IPS-NIHi11 (cell line): ENCODE results near the gene PARP9.
A peak's percentile ranks its signal among the peaks of the same experiment; 100 is the strongest.
"Not testable (repeated sequence)": the region's sequence is repeated elsewhere in the genome, so short reads cannot be mapped to it uniquely, and the experiment has no call there.

ENCODE experiments used
- DNase-seq: peaks from one replicate; pipeline ENCODE4 v3.0.0; 2012; ENCODE audit warnings: mixed read lengths, low spot score

PARP9 gene

GRCh38 chr3:122576174-122576940 is 12.3 kb upstream of the PARP9 start:
- no peak for DNase-seq

- peak; percentile 24 for DNase-seq
Measured at GRCh38 chr3:122572940-122573412, 8.9 kb upstream of the PARP9 start.

- DNase-seq, result no peak
Measured at GRCh38 chr3:122568755-122569154, 4.7 kb upstream of the PARP9 start.

- DNase-seq, result not testable (repeated sequence)
Measured at GRCh38 chr3:122568131-122568530, 4.0 kb upstream of the PARP9 start.

GRCh38 chr3:122563717-122564025 is 429 bp downstream of the PARP9 start:
- peak; percentile 11 for DNase-seq

GRCh38 chr3:122562923-122563716 is 980 bp downstream of the PARP9 start:
- no peak for DNase-seq

- peak; percentile 53 for DNase-seq
Measured at GRCh38 chr3:122560680-122561079, 3.4 kb downstream of the PARP9 start.

GRCh38 chr3:122559906-122560305 is 4.2 kb downstream of the PARP9 start:
- no peak for DNase-seq

GRCh38 chr3:122558605-122559004 is 5.5 kb downstream of the PARP9 start:
- no peak for DNase-seq

- no peak for DNase-seq
Measured at GRCh38 chr3:122557356-122557755, 6.7 kb downstream of the PARP9 start.

GRCh38 chr3:122555275-122556071 is 8.6 kb downstream of the PARP9 start:
- no peak for DNase-seq

- no peak for DNase-seq
Measured at GRCh38 chr3:122553171-122553570, 10.9 kb downstream of the PARP9 start.

GRCh38 chr3:122548619-122549018 is 15.5 kb downstream of the PARP9 start:
- no peak for DNase-seq

GRCh38 chr3:122548076-122548475 is 16.0 kb downstream of the PARP9 start:
- DNase-seq, result no peak

- no peak for DNase-seq
Measured at GRCh38 chr3:122546151-122546550, 17.9 kb downstream of the PARP9 start.

GRCh38 chr3:122538956-122539490 is 25.1 kb downstream of the PARP9 start:
- DNase-seq, result no peak

GRCh38 chr3:122536632-122537001 is 27.5 kb downstream of the PARP9 start:
- DNase-seq, result peak; percentile 26

GRCh38 chr3:122535964-122536631 is 28.0 kb downstream of the PARP9 start:
- DNase-seq, result peak; percentile 21

GRCh38 chr3:122533931-122534334 is 30.2 kb downstream of the PARP9 start:
- DNase-seq, result no peak

- no peak for DNase-seq
Measured at GRCh38 chr3:122533480-122533879, 30.6 kb downstream of the PARP9 start.

GRCh38 chr3:122530164-122530563 is 33.9 kb downstream of the PARP9 start:
- no peak for DNase-seq

GRCh38 chr3:122523317-122523716 is 40.8 kb downstream of the PARP9 start:
- DNase-seq, result no peak
